ENCODE data around the gene ZEB1.

ZEB1 gene

DNA sequence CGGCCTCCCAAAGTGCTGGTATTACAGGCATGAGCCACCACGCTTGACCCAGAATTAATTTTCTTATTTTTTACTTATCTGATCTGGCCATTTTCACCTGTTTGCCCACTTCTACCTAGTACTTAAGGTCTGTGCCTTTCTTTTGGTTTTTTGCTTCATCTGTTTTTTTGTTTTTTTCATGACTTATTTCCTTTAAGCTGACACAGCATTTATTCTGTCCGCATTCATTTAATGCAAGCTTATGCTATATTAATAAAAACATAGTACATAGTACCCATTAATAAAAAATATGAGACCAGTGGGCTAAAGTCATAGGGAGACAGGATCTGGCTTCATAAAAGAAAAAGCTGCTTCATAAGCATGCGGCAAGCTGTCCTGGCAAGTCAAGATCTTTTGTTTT lies 205.4 kb downstream of the ZEB1 start:
- H3K4me3 ChIP-seq (ENCODE audit: low read depth, low read length): no peak overlapping the region
- DNase-seq (ENCODE audit: low read depth): no peak
- TF ChIP-seq, protein P1, sequence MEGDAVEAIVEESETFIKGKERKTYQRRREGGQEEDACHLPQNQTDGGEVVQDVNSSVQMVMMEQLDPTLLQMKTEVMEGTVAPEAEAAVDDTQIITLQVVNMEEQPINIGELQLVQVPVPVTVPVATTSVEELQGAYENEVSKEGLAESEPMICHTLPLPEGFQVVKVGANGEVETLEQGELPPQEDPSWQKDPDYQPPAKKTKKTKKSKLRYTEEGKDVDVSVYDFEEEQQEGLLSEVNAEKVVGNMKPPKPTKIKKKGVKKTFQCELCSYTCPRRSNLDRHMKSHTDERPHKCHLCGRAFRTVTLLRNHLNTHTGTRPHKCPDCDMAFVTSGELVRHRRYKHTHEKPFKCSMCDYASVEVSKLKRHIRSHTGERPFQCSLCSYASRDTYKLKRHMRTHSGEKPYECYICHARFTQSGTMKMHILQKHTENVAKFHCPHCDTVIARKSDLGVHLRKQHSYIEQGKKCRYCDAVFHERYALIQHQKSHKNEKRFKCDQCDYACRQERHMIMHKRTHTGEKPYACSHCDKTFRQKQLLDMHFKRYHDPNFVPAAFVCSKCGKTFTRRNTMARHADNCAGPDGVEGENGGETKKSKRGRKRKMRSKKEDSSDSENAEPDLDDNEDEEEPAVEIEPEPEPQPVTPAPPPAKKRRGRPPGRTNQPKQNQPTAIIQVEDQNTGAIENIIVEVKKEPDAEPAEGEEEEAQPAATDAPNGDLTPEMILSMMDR (IDR thresholded peaks at IDR 0.05; ENCODE audit: control insufficient read depth, extremely low read depth, insufficient read depth): no peak

DNA sequence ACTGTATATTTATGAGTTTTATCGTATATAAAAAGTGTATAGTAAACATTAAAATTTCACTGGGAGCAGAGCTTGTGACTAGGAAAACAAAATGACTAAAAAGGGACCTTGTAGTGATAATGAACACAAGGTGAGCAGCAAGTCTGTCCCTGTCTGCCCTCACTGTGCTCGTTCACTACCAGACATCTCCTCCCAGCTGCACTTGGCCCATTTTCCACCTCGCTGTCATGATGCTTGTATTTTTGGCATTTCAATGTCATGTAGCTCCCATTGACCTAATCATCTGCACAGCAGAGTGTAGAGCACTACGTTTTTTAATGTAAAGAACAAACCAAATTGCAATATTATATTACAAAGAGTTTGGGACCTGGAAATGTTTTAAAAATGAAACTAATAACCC lies 207.2 kb downstream of the ZEB1 start:
- no peak for DNase-seq (ENCODE audit: low read depth)
- TF ChIP-seq, protein P1 (IDR thresholded peaks at IDR 0.05; ENCODE audit: control insufficient read depth, extremely low read depth, insufficient read depth): no peak
- H3K4me3 ChIP-seq (ENCODE audit: low read depth, low read length): no peak overlapping the region

DNA sequence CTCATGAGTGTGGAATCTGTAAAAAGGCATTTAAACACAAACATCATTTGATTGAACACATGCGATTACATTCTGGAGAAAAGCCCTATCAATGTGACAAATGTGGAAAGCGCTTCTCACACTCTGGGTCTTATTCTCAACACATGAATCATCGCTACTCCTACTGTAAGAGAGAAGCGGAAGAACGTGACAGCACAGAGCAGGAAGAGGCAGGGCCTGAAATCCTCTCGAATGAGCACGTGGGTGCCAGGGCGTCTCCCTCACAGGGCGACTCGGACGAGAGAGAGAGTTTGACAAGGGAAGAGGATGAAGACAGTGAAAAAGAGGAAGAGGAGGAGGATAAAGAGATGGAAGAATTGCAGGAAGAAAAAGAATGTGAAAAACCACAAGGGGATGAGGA lies 207.7 kb downstream of the ZEB1 start:
- DNase-seq (ENCODE audit: low read depth): no peak
- TF ChIP-seq, protein P1 (IDR thresholded peaks at IDR 0.05; ENCODE audit: control insufficient read depth, extremely low read depth, insufficient read depth): no peak
- H3K4me3 ChIP-seq (ENCODE audit: low read depth, low read length): no peak overlapping the region

DNA sequence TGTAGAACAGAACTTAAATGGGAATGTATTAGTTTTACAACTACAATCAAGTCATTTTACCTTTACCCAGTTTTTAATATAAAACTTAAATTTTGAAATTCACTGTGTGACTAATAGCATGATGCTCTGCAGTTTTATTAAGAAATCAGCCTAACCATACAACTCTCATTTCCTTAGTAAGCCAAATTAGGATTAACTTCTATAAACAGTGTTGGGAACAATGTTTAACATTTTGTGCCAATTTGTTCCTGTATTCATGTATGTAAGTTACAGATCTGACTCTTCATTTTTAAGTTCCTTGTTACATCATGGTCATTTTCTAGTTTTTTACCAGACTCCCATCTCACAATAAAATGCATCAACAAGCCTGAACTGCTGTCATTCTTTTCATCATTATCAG lies 209.8 kb downstream of the ZEB1 start:
- TF ChIP-seq, protein P1 (IDR thresholded peaks at IDR 0.05; ENCODE audit: control insufficient read depth, extremely low read depth, insufficient read depth): no peak
- no peak overlapping the region for H3K4me3 ChIP-seq (ENCODE audit: low read depth, low read length)
- DNase-seq (ENCODE audit: low read depth): no peak

DNA sequence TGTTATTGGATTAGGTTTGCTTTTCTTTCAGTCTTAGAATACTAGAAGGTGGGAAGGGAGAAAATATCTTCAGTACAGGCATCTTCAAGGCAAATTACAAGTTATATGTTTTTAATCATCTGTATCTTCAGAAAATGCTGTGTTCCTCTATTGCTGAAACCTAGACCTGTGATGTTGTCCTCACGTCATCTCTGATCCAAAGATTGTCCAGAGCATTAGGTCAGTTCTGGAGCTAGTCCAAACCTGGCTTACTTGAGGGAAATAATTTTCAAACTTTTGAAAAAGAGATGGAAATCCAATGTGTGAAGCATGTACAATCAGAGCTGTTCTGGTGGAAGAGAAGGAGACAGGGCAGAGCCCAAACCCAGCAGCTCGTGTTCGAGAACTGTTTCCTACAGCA lies 217.3 kb downstream of the ZEB1 start:
- H3K4me3 ChIP-seq (ENCODE audit: low read depth, low read length): no peak overlapping the region
- TF ChIP-seq, protein P1 (IDR thresholded peaks at IDR 0.05; ENCODE audit: control insufficient read depth, extremely low read depth, insufficient read depth): no peak
- DNase-seq (ENCODE audit: low read depth): no peak

DNA sequence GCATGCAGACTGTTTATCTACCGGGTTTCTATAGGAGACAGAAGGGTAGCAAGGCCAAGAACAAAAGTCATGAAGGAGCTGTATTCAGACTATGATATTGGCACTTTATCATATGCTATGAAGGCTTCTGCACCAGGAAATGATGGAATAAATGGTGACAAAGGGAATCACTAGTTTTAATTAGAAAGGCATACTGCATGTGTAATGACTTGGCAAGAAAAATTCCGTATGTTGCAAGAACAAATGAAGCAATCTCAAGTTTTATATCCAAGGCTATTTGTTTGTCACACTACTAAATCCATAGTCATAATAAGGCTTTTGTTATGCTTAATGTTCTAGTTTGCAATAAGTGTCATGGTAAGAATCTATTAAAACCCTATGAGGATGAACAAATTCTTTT lies 230.9 kb downstream of the ZEB1 start:
- TF ChIP-seq, protein P1 (IDR thresholded peaks at IDR 0.05; ENCODE audit: control insufficient read depth, extremely low read depth, insufficient read depth): no peak
- no peak overlapping the region for H3K4me3 ChIP-seq (ENCODE audit: low read depth, low read length)
- DNase-seq (ENCODE audit: low read depth): no peak

DNA sequence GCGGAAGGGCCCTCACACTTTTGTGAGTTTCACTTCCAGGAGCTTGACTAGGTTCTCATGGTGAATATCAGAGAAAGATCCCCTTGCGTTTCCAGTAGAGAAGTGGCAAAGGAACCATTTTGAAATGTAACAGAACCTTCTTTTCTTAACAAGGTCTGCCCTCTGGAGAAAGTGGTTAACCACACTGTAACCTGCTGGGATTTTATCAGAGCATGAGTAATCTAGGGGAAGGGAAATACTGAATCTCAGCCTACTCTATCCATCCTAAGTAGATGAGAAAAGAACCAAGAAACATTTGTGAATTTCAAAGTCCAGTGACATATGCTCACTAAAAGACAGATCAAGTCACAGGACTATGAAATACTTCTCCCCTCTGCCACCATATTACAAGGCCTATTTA lies 235.5 kb downstream of the ZEB1 start:
- no peak for DNase-seq (ENCODE audit: low read depth)
- no peak overlapping the region for H3K4me3 ChIP-seq (ENCODE audit: low read depth, low read length)
- TF ChIP-seq, protein P1 (IDR thresholded peaks at IDR 0.05; ENCODE audit: control insufficient read depth, extremely low read depth, insufficient read depth): no peak
